ENCODE measurements around the gene HOXC10.

The HOXC10 gene

DNA sequence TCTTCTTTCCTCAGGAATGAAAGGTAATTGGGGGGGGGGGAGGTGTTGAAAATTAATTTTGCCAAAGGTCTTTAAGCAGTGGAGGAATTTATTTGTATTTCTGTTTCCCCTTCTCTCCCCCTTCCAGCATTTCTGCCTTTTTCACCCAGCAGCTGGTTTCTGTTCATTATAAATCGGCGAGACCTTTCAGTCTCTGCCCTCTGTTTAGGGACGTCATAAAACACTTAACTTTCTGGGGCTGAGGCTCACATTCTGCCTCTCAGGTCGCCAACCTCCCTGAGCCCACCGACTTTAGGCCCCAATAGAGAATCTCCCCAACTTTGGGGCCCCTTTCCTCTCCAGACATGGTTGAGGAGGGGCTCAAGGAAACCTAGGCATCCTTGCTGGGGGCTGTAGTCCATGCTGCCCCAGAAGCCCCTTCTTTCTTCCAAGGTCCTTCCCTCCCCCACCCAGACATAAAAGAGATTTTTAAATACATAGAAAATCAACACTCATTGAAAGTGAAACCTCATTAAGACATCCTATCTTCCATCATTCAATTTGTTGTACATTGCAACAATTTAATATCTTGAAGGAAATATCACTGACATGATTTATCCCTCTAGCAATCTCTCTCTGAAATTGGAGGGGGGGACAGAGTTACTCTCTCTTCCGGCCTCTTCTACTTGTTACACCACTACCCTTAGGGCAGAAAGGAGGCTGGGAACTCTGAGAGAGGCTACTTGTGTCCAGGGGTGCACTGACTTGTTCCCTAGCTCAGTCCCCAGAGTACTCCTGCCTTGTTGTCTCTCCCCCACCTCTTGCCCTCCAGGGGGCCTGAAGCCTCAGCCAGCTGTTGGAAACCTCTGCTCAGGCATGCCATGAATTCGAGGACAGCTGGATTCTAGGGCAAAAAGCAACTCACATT is 40.8 kb downstream of the HOXC10 start:
- no peak for DNase-seq

DNA sequence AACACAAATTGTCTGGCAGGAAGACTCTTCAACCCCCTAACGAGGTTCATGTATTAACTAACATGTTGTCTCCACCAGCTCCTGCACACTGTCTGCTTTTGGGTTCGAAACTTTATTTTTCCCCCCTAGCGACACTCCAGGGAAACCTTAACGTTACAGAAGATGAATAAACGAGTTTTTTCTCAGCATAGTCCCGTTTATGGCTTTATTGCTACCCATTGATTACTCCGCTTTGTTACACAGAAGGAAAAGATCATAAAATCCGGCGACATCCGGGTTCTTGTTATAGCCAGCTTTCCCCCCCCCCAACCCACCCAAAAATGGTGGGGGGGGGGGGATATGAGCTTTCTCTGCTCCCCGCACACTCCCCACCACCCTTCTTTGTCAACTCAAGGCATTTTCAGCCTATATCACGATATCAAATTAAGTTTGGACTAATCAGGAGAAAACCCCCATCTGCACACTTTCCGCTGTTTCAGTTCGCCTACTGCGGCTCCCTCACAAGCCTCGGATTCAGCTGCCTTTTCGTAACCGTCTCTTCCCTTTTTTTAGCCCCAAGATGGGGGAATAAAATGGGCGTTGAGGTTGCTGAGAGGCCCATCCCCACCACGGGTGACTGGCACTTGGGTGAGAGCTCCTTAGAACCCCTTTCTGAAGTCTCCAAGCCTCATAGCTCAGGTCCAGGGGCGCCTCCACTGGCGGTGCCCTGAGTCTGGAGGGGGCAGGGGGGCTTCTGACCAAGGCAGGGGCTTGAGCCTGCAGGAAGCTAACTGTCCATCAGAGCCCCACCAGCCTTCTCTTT is 41.9 kb downstream of the HOXC10 start:
- DNase-seq = no peak

DNA sequence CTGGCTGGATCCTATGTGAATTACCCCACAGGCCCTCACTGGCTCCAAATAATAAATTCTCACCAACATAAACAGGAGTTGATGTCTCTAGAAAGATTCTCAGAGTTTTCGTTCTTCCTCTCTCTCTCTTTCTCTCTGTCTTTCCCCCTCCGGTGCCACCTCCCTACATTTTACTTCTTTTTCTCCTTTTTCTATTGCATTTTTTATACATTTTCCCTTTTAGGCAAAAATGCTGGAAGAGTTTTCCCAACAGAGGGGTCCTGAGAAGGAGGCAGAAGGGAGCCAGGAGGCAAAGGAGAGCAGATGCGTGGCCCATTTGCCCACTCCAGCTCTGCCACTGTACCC is 42.5 kb downstream of the HOXC10 start:
- DNase-seq = no peak

DNA sequence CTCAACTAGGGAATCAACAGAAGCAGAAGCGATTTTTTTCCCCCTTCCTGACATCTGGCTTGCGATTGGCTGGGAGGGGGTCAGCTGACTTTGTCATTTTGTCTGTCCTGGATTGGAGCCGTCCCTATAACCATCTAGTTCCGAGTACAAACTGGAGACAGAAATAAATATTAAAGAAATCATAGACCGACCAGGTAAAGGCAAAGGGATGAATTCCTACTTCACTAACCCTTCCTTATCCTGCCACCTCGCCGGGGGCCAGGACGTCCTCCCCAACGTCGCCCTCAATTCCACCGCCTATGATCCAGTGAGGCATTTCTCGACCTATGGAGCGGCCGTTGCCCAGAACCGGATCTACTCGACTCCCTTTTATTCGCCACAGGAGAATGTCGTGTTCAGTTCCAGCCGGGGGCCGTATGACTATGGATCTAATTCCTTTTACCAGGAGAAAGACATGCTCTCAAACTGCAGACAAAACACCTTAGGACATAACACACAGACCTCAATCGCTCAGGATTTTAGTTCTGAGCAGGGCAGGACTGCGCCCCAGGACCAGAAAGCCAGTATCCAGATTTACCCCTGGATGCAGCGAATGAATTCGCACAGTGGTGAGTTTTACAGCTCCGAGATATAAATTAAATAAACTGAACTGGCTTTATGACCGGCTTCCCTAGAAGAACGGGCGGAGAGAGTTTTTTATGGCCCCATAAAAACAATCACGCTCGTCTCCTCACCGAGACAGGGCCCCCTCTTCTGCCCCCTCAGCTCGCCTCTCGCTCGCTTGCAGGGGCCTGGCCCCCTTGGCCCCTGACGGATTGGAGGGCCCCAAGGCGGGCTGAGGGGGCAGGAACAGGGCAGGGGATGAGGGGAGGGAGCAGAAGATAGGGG is 43.6 kb downstream of the HOXC10 start, which contains the start of gene HOXC6:
Gene HOXC6 (plus strand): TSS at position 127 of the 888 bp plus-strand sequence. CDS start 82 bp downstream, at position 209.
- DNase-seq = peak in 1 of 56 donors; percentile 5

DNA sequence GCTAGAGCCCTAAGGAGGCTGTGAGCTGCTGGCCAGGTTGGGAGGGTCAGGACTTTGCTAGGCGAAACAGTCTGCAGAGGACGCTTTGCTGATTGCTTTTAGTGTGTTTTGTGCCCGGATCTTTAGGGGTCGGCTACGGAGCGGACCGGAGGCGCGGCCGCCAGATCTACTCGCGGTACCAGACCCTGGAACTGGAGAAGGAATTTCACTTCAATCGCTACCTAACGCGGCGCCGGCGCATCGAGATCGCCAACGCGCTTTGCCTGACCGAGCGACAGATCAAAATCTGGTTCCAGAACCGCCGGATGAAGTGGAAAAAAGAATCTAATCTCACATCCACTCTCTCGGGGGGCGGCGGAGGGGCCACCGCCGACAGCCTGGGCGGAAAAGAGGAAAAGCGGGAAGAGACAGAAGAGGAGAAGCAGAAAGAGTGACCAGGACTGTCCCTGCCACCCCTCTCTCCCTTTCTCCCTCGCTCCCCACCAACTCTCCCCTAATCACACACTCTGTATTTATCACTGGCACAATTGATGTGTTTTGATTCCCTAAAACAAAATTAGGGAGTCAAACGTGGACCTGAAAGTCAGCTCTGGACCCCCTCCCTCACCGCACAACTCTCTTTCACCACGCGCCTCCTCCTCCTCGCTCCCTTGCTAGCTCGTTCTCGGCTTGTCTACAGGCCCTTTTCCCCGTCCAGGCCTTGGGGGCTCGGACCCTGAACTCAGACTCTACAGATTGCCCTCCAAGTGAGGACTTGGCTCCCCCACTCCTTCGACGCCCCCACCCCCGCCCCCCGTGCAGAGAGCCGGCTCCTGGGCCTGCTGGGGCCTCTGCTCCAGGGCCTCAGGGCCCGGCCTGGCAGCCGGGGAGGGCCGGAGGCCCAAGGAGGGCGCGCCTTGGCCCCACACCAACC is 44.8 kb downstream of the HOXC10 start:
- no peak for DNase-seq

DNA sequence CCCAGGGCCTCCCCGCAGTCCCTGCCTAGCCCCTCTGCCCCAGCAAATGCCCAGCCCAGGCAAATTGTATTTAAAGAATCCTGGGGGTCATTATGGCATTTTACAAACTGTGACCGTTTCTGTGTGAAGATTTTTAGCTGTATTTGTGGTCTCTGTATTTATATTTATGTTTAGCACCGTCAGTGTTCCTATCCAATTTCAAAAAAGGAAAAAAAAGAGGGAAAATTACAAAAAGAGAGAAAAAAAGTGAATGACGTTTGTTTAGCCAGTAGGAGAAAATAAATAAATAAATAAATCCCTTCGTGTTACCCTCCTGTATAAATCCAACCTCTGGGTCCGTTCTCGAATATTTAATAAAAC is 45.5 kb downstream of the HOXC10 start:
- DNase-seq = no peak

DNA sequence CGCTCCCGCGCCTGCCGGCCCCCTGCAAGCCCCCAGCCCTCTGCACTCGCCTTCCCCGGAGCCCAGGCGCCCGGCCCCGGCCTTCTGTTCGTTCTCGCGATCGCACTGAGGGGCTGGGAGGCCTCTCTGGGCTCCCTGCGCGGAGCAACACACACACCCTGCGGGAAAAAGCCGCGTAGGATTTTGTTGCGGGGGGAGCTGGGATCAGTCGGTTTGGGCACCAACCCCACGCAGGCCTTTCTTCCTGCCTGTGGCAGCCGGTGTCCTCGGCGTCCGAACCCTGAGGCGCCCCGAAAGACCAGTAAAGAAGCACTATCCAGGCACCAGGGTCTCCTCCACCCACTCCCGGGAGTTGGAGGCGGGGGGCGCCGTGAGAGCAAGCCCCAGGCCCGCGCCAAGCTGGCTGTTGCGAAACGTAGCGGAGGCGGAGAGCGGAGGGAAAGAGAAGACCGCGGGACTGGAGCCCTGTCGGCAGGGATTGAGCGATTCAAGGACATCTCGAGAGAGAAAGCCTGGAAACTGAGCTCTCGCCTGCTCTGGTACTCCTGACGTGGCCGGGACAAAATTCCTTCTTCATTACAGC is 46.0 kb downstream of the HOXC10 start:
- no peak for DNase-seq

DNA sequence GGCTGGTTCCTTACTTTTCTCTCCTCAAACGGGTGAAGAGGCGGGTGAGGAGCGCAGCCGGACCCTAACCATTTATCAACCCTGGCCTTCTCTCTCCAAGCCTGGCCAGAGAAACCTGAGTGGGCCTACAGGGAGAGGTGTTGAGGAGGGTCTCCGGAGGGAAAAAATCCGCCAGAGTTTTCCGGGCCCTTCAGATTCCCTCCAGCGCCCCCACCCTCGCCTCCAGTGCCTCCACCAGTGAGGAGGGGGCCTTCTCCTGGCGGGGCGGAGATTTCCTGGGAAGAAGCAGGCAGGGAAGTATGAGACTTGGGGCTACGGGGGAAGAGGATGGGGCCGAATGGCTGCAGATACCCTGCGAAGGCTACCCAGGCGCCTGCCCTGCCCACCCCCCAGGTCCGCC is 46.5 kb downstream of the HOXC10 start:
- DNase-seq = no peak

DNA sequence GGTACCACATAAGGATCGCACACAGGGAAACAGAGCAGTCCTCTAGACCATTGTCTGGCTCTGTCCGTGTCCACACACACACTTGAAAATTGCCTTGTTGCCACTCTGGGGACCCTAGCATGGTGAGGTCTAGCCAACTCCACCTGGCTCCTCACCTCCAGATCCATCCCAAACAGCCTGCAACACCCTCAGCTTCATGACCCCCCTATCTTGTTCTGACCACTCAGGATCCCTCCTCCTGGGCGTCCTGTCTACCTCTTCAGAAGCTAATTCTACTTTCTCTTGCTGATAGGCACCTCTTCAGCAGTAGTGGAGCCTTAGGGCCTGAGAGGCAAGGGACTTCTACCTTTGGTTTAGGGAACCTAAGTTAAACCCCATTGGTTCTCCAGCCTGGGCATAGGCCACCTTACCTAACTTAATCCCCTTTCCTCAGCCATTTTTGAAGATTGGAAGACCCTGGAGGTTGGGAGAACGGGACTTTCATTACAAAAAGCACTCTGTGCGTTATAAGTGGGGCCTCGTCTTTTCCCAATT is 47.2 kb downstream of the HOXC10 start:
- DNase-seq = no peak

DNA sequence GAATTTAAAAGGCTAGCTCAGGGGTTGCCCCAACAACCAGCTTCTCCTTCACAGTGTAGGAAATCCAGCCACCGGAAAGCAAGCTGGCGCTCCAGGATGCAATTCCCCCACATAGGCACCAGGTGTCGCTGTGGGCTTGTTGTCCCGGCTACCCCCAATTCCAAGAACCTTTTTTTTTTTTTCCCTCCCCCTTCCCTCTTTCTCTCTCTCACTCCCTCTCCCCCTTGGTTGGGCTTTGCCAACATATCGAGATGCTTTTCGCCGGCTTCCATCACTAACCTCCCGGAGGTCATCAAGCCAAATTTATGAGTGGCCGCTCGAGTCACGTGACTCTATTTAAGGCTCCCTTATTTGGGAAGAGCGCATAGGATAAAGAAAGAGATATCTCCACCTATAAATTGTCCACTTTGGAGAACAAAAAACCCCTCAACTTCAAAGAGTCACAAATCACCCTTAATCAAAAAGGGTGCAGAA is 47.7 kb downstream of the HOXC10 start, which contains the start of gene HOXC5:
Gene HOXC5 (plus strand): TSS at position 424 of the 474 bp plus-strand sequence. CDS start 73 bp downstream, outside the sequence.
- DNase-seq = peak in 31 of 56 donors; percentile 1 to 57 (median 9)

DNA sequence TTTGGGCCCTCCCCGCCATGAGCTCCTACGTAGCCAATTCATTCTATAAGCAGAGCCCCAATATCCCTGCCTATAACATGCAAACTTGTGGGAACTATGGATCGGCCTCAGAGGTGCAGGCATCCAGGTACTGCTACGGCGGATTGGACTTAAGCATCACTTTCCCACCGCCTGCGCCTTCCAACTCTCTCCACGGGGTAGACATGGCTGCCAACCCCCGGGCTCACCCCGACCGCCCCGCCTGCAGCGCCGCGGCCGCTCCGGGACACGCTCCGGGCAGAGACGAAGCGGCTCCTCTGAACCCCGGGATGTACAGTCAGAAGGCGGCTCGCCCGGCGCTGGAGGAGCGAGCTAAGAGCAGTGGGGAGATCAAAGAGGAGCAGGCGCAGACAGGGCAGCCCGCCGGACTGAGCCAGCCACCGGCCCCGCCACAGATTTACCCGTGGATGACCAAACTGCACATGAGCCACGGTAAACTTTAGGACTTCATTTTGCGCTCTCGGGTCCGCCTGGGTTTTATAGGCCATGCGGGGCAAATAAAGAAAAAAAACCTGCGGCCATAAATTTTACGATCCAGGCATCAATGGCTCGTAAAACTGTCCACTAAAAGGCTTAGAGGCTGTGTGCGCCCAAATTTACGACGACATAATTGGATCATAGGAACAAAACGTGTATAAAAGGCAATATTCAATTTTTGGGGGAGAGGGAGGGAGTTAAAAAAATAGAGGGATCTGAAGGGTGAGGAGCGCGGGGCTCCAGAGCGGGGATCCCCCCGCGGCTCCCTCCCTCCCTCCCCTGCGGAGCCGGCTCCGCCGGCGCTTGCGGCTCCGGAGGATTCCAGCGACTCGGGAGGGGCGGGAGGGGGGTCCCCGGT is 48.4 kb downstream of the HOXC10 start:
- DNase-seq = no peak

DNA sequence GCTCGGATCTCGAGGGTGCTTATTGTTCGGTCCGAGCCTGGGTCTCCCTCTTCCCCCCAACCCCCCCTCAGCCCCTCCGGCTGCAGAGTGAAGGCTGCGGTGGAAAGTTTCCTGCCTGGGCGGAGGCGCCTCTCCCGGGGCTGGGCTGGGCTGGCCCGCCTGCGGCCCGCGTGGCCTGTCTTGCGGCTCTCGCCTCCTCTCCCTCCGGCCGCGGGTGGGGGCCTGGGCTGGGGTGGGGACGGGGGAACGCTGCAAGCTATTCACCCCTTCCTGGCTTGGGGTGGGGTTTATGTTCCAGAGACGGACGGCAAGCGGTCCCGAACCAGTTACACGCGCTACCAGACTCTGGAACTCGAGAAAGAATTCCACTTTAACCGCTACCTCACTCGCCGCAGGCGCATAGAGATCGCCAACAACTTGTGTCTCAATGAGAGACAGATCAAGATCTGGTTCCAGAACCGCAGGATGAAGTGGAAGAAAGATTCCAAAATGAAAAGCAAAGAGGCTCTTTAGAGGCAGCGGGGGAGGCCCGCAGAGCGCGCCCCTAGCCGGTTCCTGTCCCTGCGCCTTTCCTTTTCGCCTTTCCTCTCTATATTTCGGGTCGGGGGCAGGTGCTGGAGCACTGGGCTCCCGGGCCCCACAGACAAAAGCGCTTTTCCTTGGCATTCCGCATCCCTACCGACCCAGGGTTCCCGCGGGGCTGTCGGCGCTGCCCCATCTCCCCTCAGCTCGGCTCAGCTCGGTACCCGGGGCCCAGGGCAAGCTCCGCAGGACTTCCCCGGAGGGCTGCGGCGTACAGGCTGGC is 49.2 kb downstream of the HOXC10 start:
- DNase-seq = no peak

DNA sequence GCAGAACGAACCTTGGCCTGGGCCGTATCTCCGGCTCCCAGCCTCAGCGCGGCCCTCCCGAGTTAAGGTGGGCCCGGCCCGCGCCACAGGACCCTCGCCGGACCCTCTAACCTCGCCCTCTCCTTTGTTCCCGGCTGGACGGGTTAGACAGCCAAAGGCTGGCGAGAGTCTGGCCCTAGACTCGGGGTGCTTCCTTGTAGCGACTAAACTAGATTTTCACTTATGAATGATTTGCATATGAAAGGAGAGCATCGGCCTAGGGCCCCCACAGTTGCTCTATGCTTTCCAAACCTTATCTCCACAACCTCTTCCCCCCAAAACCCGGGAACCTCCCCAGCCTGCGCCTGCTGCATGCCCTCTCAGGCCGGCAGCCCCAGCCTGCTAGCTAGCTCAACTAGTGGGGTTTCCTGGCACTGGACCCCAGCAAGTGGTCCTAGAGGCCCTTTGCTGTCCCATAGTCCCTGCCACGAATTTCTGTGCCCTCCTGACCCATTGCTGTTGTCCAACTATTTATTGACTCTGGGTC is 49.9 kb downstream of the HOXC10 start:
- DNase-seq = no peak

DNA sequence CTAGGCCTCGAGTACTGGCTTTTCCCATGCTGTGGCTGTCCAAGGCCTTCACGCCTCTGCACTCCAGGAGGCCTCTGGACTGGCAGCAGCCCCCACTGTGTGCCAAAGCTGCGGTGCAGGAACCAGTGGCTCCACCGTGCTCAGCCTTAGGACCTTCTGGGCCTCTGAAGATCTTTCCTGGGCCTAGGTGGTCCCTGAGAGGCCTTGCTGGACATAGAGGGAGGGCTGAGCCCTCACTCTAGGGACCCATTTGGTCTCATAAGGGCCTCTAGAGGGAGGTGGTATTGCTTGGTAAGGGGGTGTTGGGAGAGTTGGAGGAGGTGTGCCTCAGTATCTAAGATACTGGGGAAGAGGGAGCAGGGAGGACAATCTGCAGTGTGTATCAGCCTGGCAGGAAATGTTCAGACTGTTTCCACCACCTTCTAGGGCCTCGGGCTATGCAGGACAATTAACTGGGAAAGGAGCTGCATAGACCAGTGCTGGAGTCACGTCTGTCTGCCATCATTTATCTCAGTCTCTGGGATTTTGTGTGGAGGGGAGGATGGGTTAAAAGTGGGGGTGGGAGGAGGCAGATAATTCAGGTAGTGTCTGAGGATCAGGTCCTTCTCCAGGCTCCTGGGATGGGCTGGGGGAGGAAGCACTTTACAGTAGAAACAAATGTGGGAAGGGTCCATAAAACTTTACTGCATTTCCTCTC is 50.8 kb downstream of the HOXC10 start:
- DNase-seq = no peak

DNA sequence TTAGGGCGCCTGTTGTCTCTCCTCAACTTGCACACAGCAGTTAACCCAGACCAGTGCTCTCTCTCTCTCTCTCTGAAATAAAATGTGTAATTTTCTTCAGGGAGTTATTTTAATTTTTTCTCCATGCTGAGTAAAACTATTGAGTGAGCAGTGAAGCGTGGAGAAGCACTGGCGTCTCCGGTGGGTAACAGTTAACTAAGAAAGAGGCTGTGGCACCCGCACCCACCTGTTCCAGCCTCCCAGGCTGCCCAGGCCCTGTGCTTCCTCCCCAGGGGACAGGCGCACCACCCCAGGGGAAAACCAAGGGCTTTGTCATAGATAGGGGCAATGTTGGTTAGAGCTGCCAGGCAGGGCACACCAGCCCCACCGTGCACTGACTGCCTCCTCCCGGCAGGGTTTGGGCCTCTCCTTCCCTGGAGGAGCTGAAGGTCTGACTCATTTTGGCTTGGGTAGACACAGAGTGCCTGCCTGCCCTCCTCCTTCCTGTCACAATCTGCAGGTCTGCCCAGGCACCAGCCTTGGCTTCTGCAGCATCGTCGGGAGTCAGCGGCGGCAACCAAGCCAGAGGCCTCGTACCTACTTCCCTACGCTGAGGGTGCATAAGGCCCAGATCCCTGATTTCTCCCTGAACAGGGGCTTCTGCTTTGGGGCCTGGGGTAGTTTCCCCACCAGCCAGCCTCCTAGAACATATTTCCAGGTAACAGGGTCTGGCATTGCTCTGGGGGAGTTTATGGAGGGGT is 51.8 kb downstream of the HOXC10 start:
- DNase-seq = no peak

All from nucleus accumbens (tissue), 56 donors.